ENCODE results near the gene TRPM4. TPM values are rescaled to one million over a fixed set of nuclear protein-coding genes. Genes with fewer than 3 reads are reported as not detected.

TRPM4 gene
- total and polyA plus RNA-seq, 2 of the 13 experiments (the other 11 are each of a cell fraction or from before 2014, with no cell fraction given) = 1.9 to 4.3 TPM

GRCh38 chr19:49127674-49128544 is 29.7 kb upstream of the TRPM4 start (continued):
- no peak for TF ChIP-seq ZFP62 (CRISPR knock-in tag; IDR thresholded peaks at IDR 0.05)
- TF ChIP-seq ZNF616 (CRISPR knock-in tag; IDR thresholded peaks at IDR 0.05; ENCODE audit: low read depth) = peak; percentile 99
- TF ChIP-seq ZNF780A (CRISPR knock-in tag; IDR thresholded peaks at IDR 0.05) = peak; percentile 97
- TF ChIP-seq FIP1L1 (IDR thresholded peaks at IDR 0.05; ENCODE audit: borderline replicate concordance, insufficient read depth, low read depth, low read length) = no peak
- peak; percentile 93 for TF ChIP-seq ZMYM2 (CRISPR knock-in tag; IDR thresholded peaks at IDR 0.05)
- peak; percentile 70 for TF ChIP-seq ZNF143 (CRISPR knock-in tag; IDR thresholded peaks at IDR 0.05)
- TF ChIP-seq MAX (IDR thresholded peaks at IDR 0.05) = peak; percentile 100
- TF ChIP-seq EHMT2 (IDR thresholded peaks at IDR 0.05; ENCODE audit: borderline replicate concordance, low read depth, low read length) = no peak
- TF ChIP-seq MXD4 (CRISPR knock-in tag; IDR thresholded peaks at IDR 0.05) = peak; percentile 98
- peak; percentile 82; the same call in 1 of the 2 replicates for TF ChIP-seq ZBTB20 (CRISPR knock-in tag; IDR thresholded peaks at IDR 0.05; ENCODE audit: borderline replicate concordance, low read depth)
- no peak for TF ChIP-seq XRCC5 (optimal IDR thresholded peaks at IDR 0.05; ENCODE audit: low read length)
- peak; percentile 100 for TF ChIP-seq LBX2 (CRISPR knock-in tag; IDR thresholded peaks at IDR 0.05; ENCODE audit: borderline replicate concordance)
- peak; percentile 98 for TF ChIP-seq SATB2 (CRISPR knock-in tag; IDR thresholded peaks at IDR 0.05)
- no peak for TF ChIP-seq HNF4A (CRISPR knock-in tag; IDR thresholded peaks at IDR 0.05)
- TF ChIP-seq MAZ (IDR thresholded peaks at IDR 0.05; ENCODE audit: borderline replicate concordance, low read depth, low read length) = no peak; the same call in 1 of the 2 replicates
- TF ChIP-seq MAZ (CRISPR knock-in tag; IDR thresholded peaks at IDR 0.05; ENCODE audit: low read depth) = peak; percentile 96
- TF ChIP-seq CREB1 (IDR thresholded peaks at IDR 0.05) = no peak
- no peak for TF ChIP-seq CREB1 (CRISPR knock-in tag; IDR thresholded peaks at IDR 0.05)
- TF ChIP-seq MBD4 (IDR thresholded peaks at IDR 0.05; ENCODE audit: borderline replicate concordance, low read length) = no peak
- peak; percentile 48; the same call in 1 of the 2 replicates for TF ChIP-seq POLR2AphosphoS5 (IDR thresholded peaks at IDR 0.05; ENCODE audit: low read depth, low read length)
- TF ChIP-seq PHB2 (IDR thresholded peaks at IDR 0.05; ENCODE audit: partially characterized antibody) = no peak
- peak; percentile 98 for TF ChIP-seq ZNF407 (CRISPR knock-in tag; IDR thresholded peaks at IDR 0.05; ENCODE audit: not compliant biosample characterization)

Data from HepG2 (cell line).